PC-3 (cell line): Measurements from ENCODE around the gene GABBR2. TPM values are rescaled to one million over a fixed set of nuclear protein-coding genes. Genes with fewer than 3 reads are reported as not detected.

Experiments
- ATAC-seq: fragments of 200-7000 bp; cut with Tn5 transposase; 2 replicates; pipeline ENCODE4 v1.9.1; 2020; ENCODE audit warnings: mild to moderate bottlenecking, moderate library complexity
- BruUV-seq: library from RNA; stranded (reverse); fragments of 400-500 nt; replicated peaks from 2 replicates; lab custom pipeline; 2021; lab: Mats Ljungman, UMichigan
- CTCF ChIA-PET: fragments of 300-600 bp; sonication (Branson Sonifier 250); formaldehyde crosslinking; loops from one replicate; lab custom pipeline; 2022; ENCODE audit warnings: antibody characterized with exemption; lab: Charles Lee
- POLR2A ChIA-PET: fragments of 300-600 bp; sonication (Branson Sonifier 250); formaldehyde crosslinking; loops from one replicate; lab custom pipeline; 2022; ENCODE audit warnings: antibody characterized with exemption; ENCODE audit not compliant: unreplicated experiment; lab: Charles Lee
- DNase-seq: peaks from one replicate; pipeline ENCODE4 v3.0.0-alpha.2; 2015
- H2AFZ ChIP-seq: fragments of 300-600 bp; sonication (generic); 2 replicates; pipeline ENCODE4 v1.6.0; 2016; ENCODE audit warnings: antibody characterized with exemption, low read length
- H3F3A ChIP-seq: fragments of 300-600 bp; sonication (generic); one replicate; pipeline ENCODE4 v1.6.0; 2017; ENCODE audit warnings: antibody characterized with exemption, low read length, control low read depth, mild to moderate bottlenecking; ENCODE audit not compliant: unreplicated experiment
- H3K27ac ChIP-seq: fragments of 300-600 bp; sonication (generic); 2 replicates; pipeline ENCODE4 v1.5.1; 2016; ENCODE audit warnings: mild to moderate bottlenecking, low read length
- H3K27me3 ChIP-seq: fragments of 300-600 bp; sonication (generic); 2 replicates; pipeline ENCODE4 v1.6.1; 2016; ENCODE audit warnings: low read length, mixed read lengths
- H3K36me3 ChIP-seq: fragments of 300-600 bp; sonication (generic); 2 replicates; pipeline ENCODE4 v1.6.1; 2016; ENCODE audit warnings: low read depth, mixed run types, low read length, mixed read lengths
- H3K4me1 ChIP-seq: fragments of 300-600 bp; sonication (generic); 2 replicates; pipeline ENCODE4 v1.5.1; 2016; ENCODE audit warnings: low read length; ENCODE audit not compliant: insufficient read depth
- H3K4me2 ChIP-seq: fragments of 300-600 bp; sonication (generic); 2 replicates; pipeline ENCODE4 v1.6.0; 2016; ENCODE audit warnings: low read length
- H3K4me3 ChIP-seq: fragments of 300-600 bp; sonication (generic); 2 replicates; pipeline ENCODE4 v1.5.1; 2016; ENCODE audit warnings: mild to moderate bottlenecking, low read length, mixed read lengths
- H3K79me2 ChIP-seq: fragments of 300-600 bp; sonication (generic); 2 replicates; pipeline ENCODE4 v1.6.1; 2017; ENCODE audit warnings: low read length, mixed read lengths
- H3K9ac ChIP-seq: fragments of 300-600 bp; sonication (generic); 2 replicates; pipeline ENCODE4 v1.6.0; 2016; ENCODE audit warnings: mild to moderate bottlenecking, low read length
- H3K9me2 ChIP-seq: fragments of 300-600 bp; sonication (generic); replicated peaks from 2 replicates; pipeline ENCODE4 v1.6.1; 2016; ENCODE audit warnings: mixed run types, low read length, mixed read lengths
- H3K9me3 ChIP-seq: fragments of 300-600 bp; sonication (generic); 2 replicates; pipeline ENCODE4 v1.6.1; 2016; ENCODE audit warnings: low read length, mixed read lengths
- H4K20me1 ChIP-seq: fragments of 300-600 bp; sonication (generic); 2 replicates; pipeline ENCODE4 v1.6.1; 2016; ENCODE audit warnings: low read length, mixed read lengths
- CTCF ChIP-seq: fragments of 300-600 bp; sonication (generic); conservative IDR thresholded peaks from 2 replicates; pipeline ENCODE4 v1.5.1; 2017; ENCODE audit warnings: antibody characterized with exemption, low read depth, mild to moderate bottlenecking, low read length
- EZH2 ChIP-seq: fragments of 300-600 bp; sonication (generic); IDR thresholded peaks from one replicate; pipeline ENCODE4 v1.6.1; 2017; ENCODE audit warnings: antibody characterized with exemption, mild to moderate bottlenecking, low read length; ENCODE audit not compliant: unreplicated experiment
- EZH2phosphoT487 ChIP-seq: fragments of 300-600 bp; sonication (generic); IDR thresholded peaks from 2 replicates; pipeline ENCODE4 v1.6.1; 2018; ENCODE audit warnings: mild to moderate bottlenecking, antibody characterized with exemption, low read length, borderline replicate concordance
- intact Hi-C: fragments of 100-400 bp; cut with micrococcal nuclease; formaldehyde crosslinking; loops from 2 replicates; pipeline ENCODE4 v1.9.0; 2023
- total RNA-seq: library from RNA; depleted of rRNA; stranded (reverse); fragments of >200 nt; gene quantifications from 2 replicates; pipeline ENCODE4 v1.2.3, GENCODE V29; 2014

GABBR2 gene
- total RNA-seq, 1 experiment from 2014 or later = 0.44 TPM

- Histone ChIP-seq H4K20me1 (no peaks in the 10 kb centered on the region), H3F3A (no peaks in the 10 kb centered on the region), H3K4me1 (no peaks in the 10 kb centered on the region), H3K9ac (no peak overlapping the region), H3K4me2 (no peak overlapping the region), H2AFZ (no peak overlapping the region), H3K79me2 (no peaks in the 10 kb centered on the region), H3K9me3 (no peaks in the 10 kb centered on the region), H3K27me3 (no peaks in the 10 kb centered on the region), H3K27ac (no peak overlapping the region), H3K36me3 (no peaks in the 10 kb centered on the region), H3K9me2 (no peaks in the 10 kb centered on the region), H3K4me3 (no peak overlapping the region)
- TF ChIP-seq CTCF (no peak), EZH2phosphoT487 (no peak), EZH2 (no peak)
- ATAC-seq (no peak), DNase-seq (no peak)
- CTCF ChIA-PET = no interaction called here
- intact Hi-C loops = no loop called here
- POLR2A ChIA-PET = no interaction called here
- BruUV-seq = no TSS peak
Measured at GRCh38 chr9:98416294-98417248, 292.2 kb downstream of the GABBR2 start.

DNA sequence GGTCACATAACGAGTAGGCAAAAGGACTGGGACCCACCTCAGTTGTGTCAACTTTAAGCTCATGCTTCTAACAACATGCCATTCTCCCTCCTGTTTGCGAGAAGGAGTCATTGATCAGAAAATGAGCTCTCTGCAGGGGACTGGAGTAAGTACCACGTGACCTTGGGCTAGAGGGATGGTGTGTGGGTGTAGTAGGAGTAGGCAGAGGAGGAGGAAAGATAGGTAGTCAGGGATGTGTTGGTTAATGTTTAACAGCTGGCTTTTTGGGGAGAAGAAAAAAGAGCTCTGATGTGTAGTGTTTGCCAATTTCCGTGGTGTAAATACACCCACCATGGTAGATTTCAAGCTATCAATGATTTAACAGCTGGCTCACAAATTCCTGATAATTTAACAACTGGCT lies 293.0 kb downstream of the GABBR2 start:
- no TSS peak for BruUV-seq
- no peak for DNase-seq
- no peaks in the 10 kb centered on the region for H3K36me3 ChIP-seq
- H3K4me3 ChIP-seq = no peak overlapping the region
- no peaks in the 10 kb centered on the region for H3K4me1 ChIP-seq
- no peak overlapping the region for H3K4me2 ChIP-seq
- CTCF ChIA-PET = no interaction called here
- no peaks in the 10 kb centered on the region for H3K27me3 ChIP-seq
- intact Hi-C loops = no loop called here
- POLR2A ChIA-PET = no interaction called here
- no peak overlapping the region for H3K27ac ChIP-seq
- no peaks in the 10 kb centered on the region for H3K79me2 ChIP-seq
- H2AFZ ChIP-seq = no peak overlapping the region
- no peaks in the 10 kb centered on the region for H3K9me2 ChIP-seq
- H3K9ac ChIP-seq = no peak overlapping the region
- TF ChIP-seq EZH2phosphoT487 (no peak), CTCF (no peak), EZH2 (no peak)
- H3F3A ChIP-seq = no peaks in the 10 kb centered on the region
- no peaks in the 10 kb centered on the region for H4K20me1 ChIP-seq
- ATAC-seq = no peak
- no peaks in the 10 kb centered on the region for H3K9me3 ChIP-seq

GRCh38 chr9:98413084-98413483 lies 295.7 kb downstream of the GABBR2 start:
- H3K9me2 ChIP-seq = no peaks in the 10 kb centered on the region
- BruUV-seq = no TSS peak
- no peaks in the 10 kb centered on the region for H3K79me2 ChIP-seq
- DNase-seq (no peak), ATAC-seq (no peak)
- no peaks in the 10 kb centered on the region for H3K4me1 ChIP-seq
- H2AFZ ChIP-seq = no peak overlapping the region
- H3K27ac ChIP-seq = no peak overlapping the region
- POLR2A ChIA-PET = no interaction called here
- H4K20me1 ChIP-seq = no peaks in the 10 kb centered on the region
- H3F3A ChIP-seq = no peaks in the 10 kb centered on the region
- TF ChIP-seq CTCF (no peak), EZH2 (no peak), EZH2phosphoT487 (no peak)
- CTCF ChIA-PET = no interaction called here
- intact Hi-C loops = no loop called here
- H3K4me3 ChIP-seq = no peak overlapping the region
- H3K4me2 ChIP-seq = no peak overlapping the region
- H3K9me3 ChIP-seq = no peaks in the 10 kb centered on the region
- H3K27me3 ChIP-seq = no peaks in the 10 kb centered on the region
- H3K36me3 ChIP-seq = no peaks in the 10 kb centered on the region
- no peak overlapping the region for H3K9ac ChIP-seq
